MCF 10A (cell line): ENCODE results near the gene CUL3. TPM values are rescaled to one million over a fixed set of nuclear protein-coding genes. Genes with fewer than 3 reads are reported as not detected.

Source experiments
- BruUV-seq: library from RNA; stranded (reverse); fragments of 400-500 nt; replicated peaks from 2 replicates; lab custom pipeline; 2021; lab: Mats Ljungman, UMichigan
- CTCF ChIA-PET: fragments of 300-600 bp; sonication (Branson Sonifier 250); formaldehyde crosslinking; extraction: SDS; loops from one replicate; lab custom pipeline; 2021; ENCODE audit warnings: antibody characterized with exemption, inconsistent platforms; lab: Yijun Ruan, JAX
- POLR2A ChIA-PET: fragments of 300-600, 350-650 bp; sonication (Branson Sonifier 250); formaldehyde crosslinking; extraction: SDS; loops from one replicate; lab custom pipeline; 2020; ENCODE audit warnings: antibody characterized with exemption, inconsistent platforms; lab: Yijun Ruan, JAX
- DNase-seq: peaks from one replicate; pipeline ENCODE4 v3.0.0-alpha.2; 2018; ENCODE audit not compliant: unreplicated experiment
- H3K27ac Mint-ChIP-seq: one replicate; pipeline ENCODE4 v1.8.0; 2022; ENCODE audit warnings: mild to moderate bottlenecking, low read depth, mixed read lengths; ENCODE audit not compliant: unreplicated experiment
- H3K27me3 Mint-ChIP-seq: one replicate; pipeline ENCODE4 v1.8.0; 2022; ENCODE audit warnings: mixed read lengths; ENCODE audit not compliant: insufficient read depth, unreplicated experiment
- H3K36me3 Mint-ChIP-seq: one replicate; pipeline ENCODE4 v1.8.0; 2022; ENCODE audit warnings: mild to moderate bottlenecking, moderate library complexity, mixed read lengths; ENCODE audit not compliant: insufficient read depth, unreplicated experiment
- H3K4me1 Mint-ChIP-seq: one replicate; pipeline ENCODE4 v1.8.0; 2022; ENCODE audit warnings: mixed read lengths; ENCODE audit not compliant: insufficient read depth, unreplicated experiment
- H3K4me3 Mint-ChIP-seq: one replicate; pipeline ENCODE4 v1.8.0; 2022; ENCODE audit warnings: mild to moderate bottlenecking, moderate library complexity, mixed read lengths; ENCODE audit not compliant: unreplicated experiment
- H3K9me3 Mint-ChIP-seq: one replicate; pipeline ENCODE4 v1.8.0; 2022; ENCODE audit warnings: mixed read lengths; ENCODE audit not compliant: unreplicated experiment
- intact Hi-C: fragments of 100-400 bp; cut with micrococcal nuclease; formaldehyde crosslinking; loops from 2 replicates; pipeline ENCODE4 v1.14.1; 2022
- total RNA-seq: library from RNA; stranded (reverse); gene quantifications from 2 replicates; pipeline ENCODE4 v1.2.3, GENCODE V29; 2022
- TF ChIP-seq, protein P1 (sequence below): fragments of 200-600 bp; IDR thresholded peaks from one replicate; pipeline ENCODE4 v1.8.0; 2022; ENCODE audit warnings: antibody characterized with exemption, mild to moderate bottlenecking; ENCODE audit not compliant: unreplicated experiment

The CUL3 gene
- total RNA-seq, 1 experiment from 2014 or later = 65.5 TPM

DNA sequence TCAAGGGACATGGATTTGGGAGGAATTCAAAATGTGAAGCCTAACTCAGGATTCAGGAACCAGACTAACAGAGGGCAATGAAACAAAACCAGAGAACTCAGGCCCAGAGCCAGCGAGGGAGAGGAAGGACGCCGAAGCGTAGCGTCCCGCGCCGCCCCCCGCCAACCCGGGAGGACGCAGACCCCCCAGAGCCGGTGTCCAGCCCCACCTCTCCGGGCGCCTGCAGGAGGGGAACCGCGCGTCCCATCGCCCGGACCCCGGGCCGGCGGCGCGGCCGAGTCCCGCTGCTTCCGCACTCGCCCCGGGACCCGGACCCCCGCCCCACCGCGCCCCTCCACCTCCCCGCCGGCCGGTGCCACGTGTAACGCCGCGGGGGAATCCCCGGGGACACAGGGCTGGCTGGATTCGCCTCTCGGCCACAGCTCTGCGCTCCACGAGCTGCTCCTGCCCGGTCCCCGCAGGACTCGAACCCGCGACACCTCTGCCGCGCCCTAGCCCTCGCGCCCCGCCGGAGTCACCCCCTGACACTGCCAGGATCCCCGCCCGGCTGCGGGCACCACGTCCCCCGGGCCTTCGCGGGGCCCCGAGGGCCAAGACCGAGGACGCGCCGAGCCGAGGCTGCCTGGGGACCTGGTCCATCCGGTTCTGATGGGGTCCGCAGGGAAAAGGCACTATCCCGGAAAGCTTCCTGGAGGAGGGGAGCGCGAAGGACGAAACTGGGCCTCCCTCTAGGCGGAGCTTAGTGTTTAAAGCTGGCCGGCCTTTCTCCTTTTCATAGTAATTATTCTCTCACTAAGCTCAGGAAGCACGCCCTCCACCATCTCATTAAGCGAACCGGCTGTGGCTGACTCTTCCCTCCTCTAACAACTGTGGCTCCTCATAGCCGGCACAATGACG is 142.8 kb downstream of the CUL3 start:
- no peak overlapping the region for H3K27ac Mint-ChIP-seq
- intact Hi-C loops = no loop called here
- DNase-seq = no peak
- TF ChIP-seq, protein P1, sequence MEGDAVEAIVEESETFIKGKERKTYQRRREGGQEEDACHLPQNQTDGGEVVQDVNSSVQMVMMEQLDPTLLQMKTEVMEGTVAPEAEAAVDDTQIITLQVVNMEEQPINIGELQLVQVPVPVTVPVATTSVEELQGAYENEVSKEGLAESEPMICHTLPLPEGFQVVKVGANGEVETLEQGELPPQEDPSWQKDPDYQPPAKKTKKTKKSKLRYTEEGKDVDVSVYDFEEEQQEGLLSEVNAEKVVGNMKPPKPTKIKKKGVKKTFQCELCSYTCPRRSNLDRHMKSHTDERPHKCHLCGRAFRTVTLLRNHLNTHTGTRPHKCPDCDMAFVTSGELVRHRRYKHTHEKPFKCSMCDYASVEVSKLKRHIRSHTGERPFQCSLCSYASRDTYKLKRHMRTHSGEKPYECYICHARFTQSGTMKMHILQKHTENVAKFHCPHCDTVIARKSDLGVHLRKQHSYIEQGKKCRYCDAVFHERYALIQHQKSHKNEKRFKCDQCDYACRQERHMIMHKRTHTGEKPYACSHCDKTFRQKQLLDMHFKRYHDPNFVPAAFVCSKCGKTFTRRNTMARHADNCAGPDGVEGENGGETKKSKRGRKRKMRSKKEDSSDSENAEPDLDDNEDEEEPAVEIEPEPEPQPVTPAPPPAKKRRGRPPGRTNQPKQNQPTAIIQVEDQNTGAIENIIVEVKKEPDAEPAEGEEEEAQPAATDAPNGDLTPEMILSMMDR = no peak
- CTCF ChIA-PET = no interaction called here
- no peaks in the 10 kb centered on the region for H3K36me3 Mint-ChIP-seq
- no peaks in the 10 kb centered on the region for H3K27me3 Mint-ChIP-seq
- H3K4me1 Mint-ChIP-seq = no peaks in the 10 kb centered on the region
- no peak overlapping the region for H3K4me3 Mint-ChIP-seq
- no TSS peak for BruUV-seq
- POLR2A ChIA-PET = interaction anchor here (0.6 kb wide), 1 partner anchor 27 kb away, joined by 3 read pairs; no protein-coding TSS in a partner anchor
- peaks cover 7% of the 10 kb centered on the region for H3K9me3 Mint-ChIP-seq

DNA sequence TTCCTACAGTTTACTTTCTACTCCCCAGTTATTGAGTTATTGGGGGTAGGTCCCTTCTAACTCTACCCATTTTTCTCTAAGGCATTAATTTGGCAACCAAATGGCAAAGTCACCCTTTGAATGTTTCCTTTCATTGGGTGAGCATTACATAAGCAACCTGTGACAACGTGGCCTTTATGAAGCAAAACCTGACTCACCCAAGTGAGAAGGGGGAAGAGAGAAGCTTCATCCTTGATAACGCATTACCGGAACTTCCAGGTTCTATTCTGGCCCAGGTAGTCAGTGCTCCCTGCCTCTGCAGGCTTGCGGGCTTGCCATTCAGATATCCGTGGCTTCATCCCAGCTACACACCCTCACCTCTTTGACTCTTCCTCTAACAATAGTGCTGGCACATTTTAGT is 144.2 kb downstream of the CUL3 start:
- no peak for DNase-seq
- H3K27me3 Mint-ChIP-seq = no peaks in the 10 kb centered on the region
- CTCF ChIA-PET = interaction anchor here (0.7 kb wide), 1 partner anchor 11 kb away, joined by 4 read pairs; no protein-coding TSS in a partner anchor
- intact Hi-C loops = no loop called here
- POLR2A ChIA-PET = interaction anchor here (0.8 to 1.1 kb wide), 2 partner anchors 10 to 37 kb away, joined by 4 read pairs; no protein-coding TSS in a partner anchor
- H3K27ac Mint-ChIP-seq = no peak overlapping the region
- H3K4me1 Mint-ChIP-seq = no peaks in the 10 kb centered on the region
- TF ChIP-seq, protein P1 = no peak
- peaks cover 7% of the 10 kb centered on the region for H3K9me3 Mint-ChIP-seq
- no peak overlapping the region for H3K4me3 Mint-ChIP-seq
- no peaks in the 10 kb centered on the region for H3K36me3 Mint-ChIP-seq
- BruUV-seq = no TSS peak

DNA sequence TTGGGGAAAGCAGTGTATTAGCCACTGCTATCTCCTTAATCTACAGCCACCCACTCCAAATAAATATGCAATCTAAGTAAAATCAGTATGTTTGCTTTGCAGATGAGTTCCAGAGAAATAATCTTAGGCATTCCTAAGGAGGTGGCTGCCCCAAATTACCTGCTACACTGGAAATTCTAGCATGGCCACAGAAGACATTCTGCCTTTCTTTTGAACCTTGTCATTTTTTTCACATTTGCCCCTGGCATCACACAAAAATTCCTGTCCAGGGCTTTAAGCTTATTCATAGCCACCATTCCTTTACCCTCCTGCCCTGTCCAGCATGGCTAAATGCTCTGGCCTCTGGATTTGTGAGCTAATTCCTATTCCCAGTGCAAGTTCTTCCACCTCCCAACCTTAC is 146.4 kb downstream of the CUL3 start:
- ChIA-PET POLR2A (no interaction called here), CTCF (interaction anchor here (0.5 to 0.6 kb wide), 3 partner anchors 40 to 1541 kb away, joined by 3 read pairs; no protein-coding TSS in a partner anchor)
- Mint-ChIP-seq H3K27me3 (no peaks in the 10 kb centered on the region), H3K9me3 (peaks cover 7% of the 10 kb centered on the region), H3K36me3 (no peaks in the 10 kb centered on the region), H3K27ac (no peak overlapping the region), H3K4me1 (no peaks in the 10 kb centered on the region), H3K4me3 (no peak overlapping the region)
- TF ChIP-seq, protein P1 = no peak
- no TSS peak for BruUV-seq
- DNase-seq = no peak
- intact Hi-C loops = no loop called here

- peaks cover 7% of the 10 kb centered on the region for H3K4me1 Mint-ChIP-seq
- H3K4me3 Mint-ChIP-seq = no peak overlapping the region
- TF ChIP-seq, protein P1 = no peak
- H3K27me3 Mint-ChIP-seq = no peaks in the 10 kb centered on the region
- intact Hi-C loops = no loop called here
- ChIA-PET POLR2A (interaction anchor here (1.2 kb wide), 1 partner anchor 11 kb away, joined by 4 read pairs; no protein-coding TSS in a partner anchor), CTCF (interaction anchor here (0.6 kb wide), 1 partner anchor 212 kb away, joined by 4 read pairs; no protein-coding TSS in a partner anchor)
- peaks cover 7% of the 10 kb centered on the region for H3K9me3 Mint-ChIP-seq
- BruUV-seq = no TSS peak
- DNase-seq = peak; percentile 26
- no peaks in the 10 kb centered on the region for H3K36me3 Mint-ChIP-seq
- no peak overlapping the region for H3K27ac Mint-ChIP-seq
Observed at GRCh38 chr2:224436634-224437033, 148.5 kb downstream of the CUL3 start.
